WTC11 (cell line): ENCODE data around the gene MED13. TPM values are rescaled to one million over a fixed set of nuclear protein-coding genes. Genes with fewer than 3 reads are reported as not detected.

ENCODE experiments used
- ATAC-seq: fragments of 200-7000 bp; cut with Tn5 transposase; 2 replicates; pipeline ENCODE4 v1.10.0; 2021; ENCODE audit warnings: mild to moderate bottlenecking, moderate library complexity
- CTCF ChIA-PET: fragments of 300-600 bp; sonication (Branson Sonifier 250); formaldehyde crosslinking; loops from one replicate; lab custom pipeline; 2021; ENCODE audit warnings: antibody characterized with exemption; lab: Charles Lee
- POLR2A ChIA-PET: fragments of 350-600 bp; sonication (Branson Sonifier 250); formaldehyde crosslinking; loops from one replicate; lab custom pipeline; 2021; ENCODE audit warnings: antibody characterized with exemption; lab: Charles Lee
- DNase-seq: peaks from one replicate; pipeline ENCODE4 v3.0.0; 2021; ENCODE audit warnings: low spot score
- H3K27ac Mint-ChIP-seq: 2 replicates; pipeline ENCODE4 v1.8.0; 2021; ENCODE audit warnings: mixed read lengths
- H3K27me3 Mint-ChIP-seq: 2 replicates; pipeline ENCODE4 v1.8.0; 2021; ENCODE audit warnings: low read depth, mild to moderate bottlenecking, moderate library complexity, mixed read lengths
- H3K36me3 Mint-ChIP-seq: 2 replicates; pipeline ENCODE4 v1.8.0; 2021; ENCODE audit warnings: mixed read lengths
- H3K4me1 Mint-ChIP-seq: 2 replicates; pipeline ENCODE4 v1.8.0; 2022; ENCODE audit warnings: mixed read lengths
- H3K4me3 Mint-ChIP-seq: 2 replicates; pipeline ENCODE4 v1.8.0; 2021; ENCODE audit warnings: mild to moderate bottlenecking, moderate library complexity, mixed read lengths
- H3K9me3 Mint-ChIP-seq: 2 replicates; pipeline ENCODE4 v1.8.0; 2021; ENCODE audit warnings: mixed read lengths
- AR ChIP-seq: fragments of 250-450 bp; sonication (Bioruptor Pico); IDR thresholded peaks from 2 replicates; pipeline ENCODE4 v1.9.0; 2021; ENCODE audit warnings: mild to moderate bottlenecking
- ATF2 ChIP-seq: sonication (generic); formaldehyde crosslinking; IDR thresholded peaks from 2 replicates; pipeline ENCODE4 v1.8.1; 2022; ENCODE audit warnings: low read depth, missing genetic modification reagents, borderline replicate concordance
- CDX4 ChIP-seq: fragments of 250-450 bp; sonication (Bioruptor Pico); IDR thresholded peaks from 2 replicates; pipeline ENCODE4 v1.9.0; 2021; ENCODE audit warnings: moderate library complexity, mild to moderate bottlenecking, inconsistent platforms, borderline replicate concordance
- CTCF ChIP-seq: fragments of 200-600 bp; IDR thresholded peaks from 2 replicates; pipeline ENCODE4 v1.8.0; 2022; ENCODE audit warnings: antibody characterized with exemption
- EMX1 ChIP-seq: fragments of 250-450 bp; sonication (Bioruptor Pico); IDR thresholded peaks from 2 replicates; pipeline ENCODE4 v1.8.0; 2021; ENCODE audit warnings: mild to moderate bottlenecking
- FOXK1 ChIP-seq: sonication (generic); formaldehyde crosslinking; IDR thresholded peaks from 2 replicates; pipeline ENCODE4 v1.8.0; 2022; ENCODE audit warnings: mild to moderate bottlenecking, moderate library complexity, missing genetic modification reagents
- IRF1 ChIP-seq: sonication (generic); formaldehyde crosslinking; IDR thresholded peaks from 2 replicates; pipeline ENCODE4 v1.8.0; 2023; ENCODE audit warnings: missing genetic modification reagents
- JUN ChIP-seq: sonication (generic); formaldehyde crosslinking; IDR thresholded peaks from 2 replicates; pipeline ENCODE4 v1.8.0; 2023; ENCODE audit warnings: mild to moderate bottlenecking, missing genetic modification reagents
- NFATC4 ChIP-seq: fragments of 250-450 bp; sonication (Bioruptor Pico); IDR thresholded peaks from 2 replicates; pipeline ENCODE4 v1.9.0; 2021; ENCODE audit warnings: mild to moderate bottlenecking
- NR1H2 ChIP-seq: sonication (generic); formaldehyde crosslinking; IDR thresholded peaks from 2 replicates; pipeline ENCODE4 v1.9.0; 2021; ENCODE audit warnings: mild to moderate bottlenecking, moderate library complexity, missing genetic modification reagents
- NR2C2 ChIP-seq: sonication (generic); formaldehyde crosslinking; IDR thresholded peaks from 2 replicates; pipeline ENCODE4 v1.8.0; 2022; ENCODE audit warnings: mild to moderate bottlenecking, missing genetic modification reagents
- OVOL2 ChIP-seq: fragments of 250-450 bp; sonication (Bioruptor Pico); IDR thresholded peaks from 2 replicates; pipeline ENCODE4 v1.9.0; 2021; ENCODE audit warnings: mild to moderate bottlenecking, borderline replicate concordance
- PRRX2 ChIP-seq: fragments of 250-450 bp; sonication (Bioruptor Pico); IDR thresholded peaks from 2 replicates; pipeline ENCODE4 v1.8.0; 2021; ENCODE audit warnings: mild to moderate bottlenecking
- SMAD4 ChIP-seq: sonication (generic); formaldehyde crosslinking; IDR thresholded peaks from 2 replicates; pipeline ENCODE4 v1.8.0; 2022; ENCODE audit warnings: mild to moderate bottlenecking, missing genetic modification reagents
- SP1 ChIP-seq: sonication (generic); formaldehyde crosslinking; conservative IDR thresholded peaks from 2 replicates; pipeline ENCODE4 v1.8.1; 2022; ENCODE audit warnings: missing genetic modification reagents
- USF2 ChIP-seq: sonication (generic); formaldehyde crosslinking; IDR thresholded peaks from 2 replicates; pipeline ENCODE4 v1.8.1; 2023; ENCODE audit warnings: mild to moderate bottlenecking, missing genetic modification reagents, moderate library complexity
- ZNF396 ChIP-seq: fragments of 250-450 bp; sonication (Bioruptor Pico); IDR thresholded peaks from 2 replicates; pipeline ENCODE4 v1.8.0; 2021; ENCODE audit warnings: mild to moderate bottlenecking, moderate library complexity, borderline replicate concordance
- ZNF416 ChIP-seq: fragments of 250-450 bp; sonication (Bioruptor Pico); IDR thresholded peaks from 2 replicates; pipeline ENCODE4 v1.9.0; 2021; ENCODE audit warnings: mild to moderate bottlenecking, inconsistent platforms
- ZNF423 ChIP-seq: fragments of 250-450 bp; sonication (Bioruptor Pico); IDR thresholded peaks from 2 replicates; pipeline ENCODE4 v2.1.2; 2022; ENCODE audit warnings: mild to moderate bottlenecking, moderate library complexity
- total RNA-seq: library from RNA; stranded (reverse); gene quantifications from 3 replicates; pipeline ENCODE4 v1.2.3, GENCODE V29; 2021

MED13 gene
- total RNA-seq, 1 experiment from 2014 or later: 39.7 TPM

- TF ChIP-seq CDX4 (CRISPR knock-in tag): no peak
- no peak for TF ChIP-seq ATF2 (CRISPR knock-in tag)
- TF ChIP-seq NR1H2: no peak
- TF ChIP-seq OVOL2 (CRISPR knock-in tag): no peak
- TF ChIP-seq NFATC4 (CRISPR knock-in tag): no peak
- no peak for TF ChIP-seq AR (CRISPR knock-in tag)
- no peak for TF ChIP-seq SMAD4 (CRISPR knock-in tag)
- TF ChIP-seq JUN: no peak
- no peak for TF ChIP-seq ZNF416
- no peak for TF ChIP-seq FOXK1
- no peak for TF ChIP-seq NR2C2 (CRISPR knock-in tag)
- no peak for TF ChIP-seq ZNF423 (CRISPR knock-in tag)
- TF ChIP-seq EMX1 (CRISPR knock-in tag): no peak
- no peak for TF ChIP-seq CTCF
- no peak for TF ChIP-seq ZNF396 (CRISPR knock-in tag)
- TF ChIP-seq SP1 (CRISPR knock-in tag): no peak
- TF ChIP-seq IRF1 (CRISPR knock-in tag): no peak
- no peak for TF ChIP-seq USF2 (CRISPR knock-in tag)
- TF ChIP-seq PRRX2 (CRISPR knock-in tag): no peak
- ChIA-PET CTCF (interaction anchor here (2.1 kb wide), 1 partner anchor 52 kb away, joined by 10 read pairs; no protein-coding TSS in a partner anchor), POLR2A (interaction anchor here (0.6 kb wide), 1 partner anchor 37 kb away, joined by 9 read pairs; no protein-coding TSS in a partner anchor)
- Mint-ChIP-seq H3K9me3 (no peaks in the 10 kb centered on the region), H3K4me1 (peaks cover 33% of the 10 kb centered on the region), H3K27me3 (no peaks in the 10 kb centered on the region), H3K4me3 (no peak overlapping the region), H3K27ac (no peak overlapping the region), H3K36me3 (peaks cover 33% of the 10 kb centered on the region)
- no peak for ATAC-seq
- DNase-seq: no peak
Measured at GRCh38 chr17:62057696-62058095, 7.4 kb downstream of the MED13 start.
